Endothelial cell of umbilical vein (primary cell): ENCODE data around the gene NAALAD2. TPM values are rescaled to one million over a fixed set of nuclear protein-coding genes. Genes with fewer than 3 reads are reported as not detected.

Experiments
- BruUV-seq: library from RNA; stranded (reverse); fragments of 400-500 nt; replicated peaks from 2 replicates; lab custom pipeline; 2021; lab: Mats Ljungman, UMichigan
- CTCF ChIA-PET: fragments of 300-600, 350-600 bp; sonication (Branson Sonifier 250); formaldehyde crosslinking; loops from one replicate; lab custom pipeline; 2021; ENCODE audit warnings: antibody characterized with exemption, inconsistent platforms; lab: Charles Lee
- POLR2A ChIA-PET: fragments of 300-600, 350-600 bp; sonication (Branson Sonifier 250); formaldehyde crosslinking; loops from one replicate; lab custom pipeline; 2021; ENCODE audit warnings: antibody characterized with exemption, inconsistent platforms; lab: Charles Lee
- DNase-seq: peaks from one replicate; pipeline ENCODE4 v3.0.0-alpha.2; 2011; ENCODE audit warnings: low read depth, low spot score
- FAIRE-seq: peaks from 2 replicates; lab custom pipeline; 2011; peaks lifted over from hg19 to GRCh38; lab: Jason Lieb, UNC
- H2AFZ ChIP-seq: 2 replicates; pipeline ENCODE4 v1.6.0; 2012; ENCODE audit warnings: low read depth, low read length, control low read depth, inconsistent platforms
- H3K27ac ChIP-seq: 2 replicates; pipeline ENCODE4 v1.5.1; 2011; ENCODE audit warnings: low read depth, mild to moderate bottlenecking, control low read depth, low read length, moderate library complexity; ENCODE audit not compliant: insufficient read depth
- H3K27me3 ChIP-seq, 2 experiments: 2 replicates each; pipeline versions ENCODE4 v1.6.0 to v1.6.1; 2011; ENCODE audit warnings: low read length in 2 of 2, mixed read lengths in 1 of 2; ENCODE audit not compliant: control insufficient read depth in 2 of 2, insufficient read depth in 2 of 2
- H3K36me3 ChIP-seq, 2 experiments: 2 replicates in 1 of 2; 3 replicates in 1 of 2; pipeline ENCODE4 v1.5.1; 2011; ENCODE audit warnings: low read length in 2 of 2, mild to moderate bottlenecking in 1 of 2, moderate library complexity in 1 of 2; ENCODE audit not compliant: control insufficient read depth in 2 of 2, insufficient read depth in 2 of 2; ENCODE audit errors: extremely low read depth in 1 of 2
- H3K4me1 ChIP-seq: 3 replicates; pipeline ENCODE4 v1.5.1; 2011; ENCODE audit warnings: mild to moderate bottlenecking, low read length; ENCODE audit not compliant: control insufficient read depth, insufficient read depth; ENCODE audit errors: extremely low read depth
- H3K4me2 ChIP-seq: 2 replicates; pipeline ENCODE4 v1.6.1; 2011; ENCODE audit warnings: low read length, control low read depth, mixed read lengths; ENCODE audit not compliant: insufficient read depth
- H3K4me3 ChIP-seq, 3 experiments: fragments of 200-600 bp in 1 of 3; sonication (generic), shearing (Covaris generic) in 1 of 3; replicated peaks in 1 of 3; 2 replicates each; pipeline ENCODE4 v1.5.1; 2011 to 2016; ENCODE audit warnings: control low read depth in 3 of 3, low read length in 3 of 3, mild to moderate bottlenecking in 2 of 3, inconsistent platforms in 1 of 3, low read depth in 1 of 3, moderate library complexity in 1 of 3; ENCODE audit not compliant: insufficient read depth in 1 of 3
- H3K79me2 ChIP-seq: 2 replicates; pipeline ENCODE4 v1.6.0; 2012; ENCODE audit warnings: low read length, inconsistent platforms; ENCODE audit not compliant: control insufficient read depth, insufficient read depth
- H3K9ac ChIP-seq: replicated peaks from 2 replicates; pipeline ENCODE3; 2011; ENCODE audit warnings: low read length, control low read depth; ENCODE audit not compliant: insufficient read depth; ENCODE audit errors: extremely low read depth
- H3K9me1 ChIP-seq: replicated peaks from 3 replicates; pipeline ENCODE4 v1.6.0; 2011; ENCODE audit warnings: mild to moderate bottlenecking, low read length; ENCODE audit not compliant: control insufficient read depth, insufficient read depth; ENCODE audit errors: extremely low read depth
- H3K9me3 ChIP-seq: replicated peaks from 2 replicates; pipeline ENCODE4 v1.5.1; 2012; ENCODE audit warnings: low read length, inconsistent platforms; ENCODE audit not compliant: control insufficient read depth, insufficient read depth
- H4K20me1 ChIP-seq: replicated peaks from 2 replicates; pipeline ENCODE3; 2011; ENCODE audit warnings: mild to moderate bottlenecking, low read length; ENCODE audit not compliant: control insufficient read depth, insufficient read depth; ENCODE audit errors: extremely low read depth
- CTCF ChIP-seq, 2 donors: IDR thresholded peaks; 1 replicate in 1 of 2; 2 replicates in 1 of 2; pipeline ENCODE4 v1.5.1; 2011; ENCODE audit warnings: low read length in 2 of 2, mild to moderate bottlenecking in 2 of 2, moderate library complexity in 2 of 2, control low read depth in 1 of 2, inconsistent platforms in 1 of 2, low read depth in 1 of 2; ENCODE audit not compliant: insufficient read depth in 1 of 2; ENCODE audit errors: extremely low read depth in 1 of 2
- EZH2 ChIP-seq: IDR thresholded peaks from 2 replicates; pipeline ENCODE4 v1.6.1; 2012; ENCODE audit warnings: borderline replicate concordance, low read depth, mild to moderate bottlenecking, moderate library complexity, low read length, inconsistent platforms; ENCODE audit not compliant: severe bottlenecking
- FOS ChIP-seq: IDR thresholded peaks from 2 replicates; pipeline ENCODE4 v1.6.1; 2011; ENCODE audit warnings: mild to moderate bottlenecking, low read length, moderate library complexity, borderline replicate concordance; ENCODE audit not compliant: insufficient read depth
- GATA2 ChIP-seq: IDR thresholded peaks from 2 replicates; pipeline ENCODE4 v1.7.0; 2011; ENCODE audit warnings: low read depth, mild to moderate bottlenecking, moderate library complexity, mixed read lengths, low read length; ENCODE audit not compliant: insufficient read length, insufficient read depth
- JUN ChIP-seq: IDR thresholded peaks from 2 replicates; pipeline ENCODE4 v1.6.1; 2011; ENCODE audit warnings: borderline replicate concordance, low read depth; ENCODE audit not compliant: insufficient read length, insufficient read depth
- MAX ChIP-seq: IDR thresholded peaks from 2 replicates; pipeline ENCODE4 v1.6.1; 2011; ENCODE audit not compliant: insufficient read depth, insufficient read length
- MYC ChIP-seq: IDR thresholded peaks from one replicate; pipeline ENCODE4 v1.6.1; 2011; ENCODE audit warnings: mild to moderate bottlenecking, low read depth, low read length
- POLR2A ChIP-seq: IDR thresholded peaks from 2 replicates; pipeline ENCODE4 v1.6.1; 2012; ENCODE audit warnings: low read depth, mild to moderate bottlenecking, control low read depth, low read length
- POLR2AphosphoS5 ChIP-seq: IDR thresholded peaks from 2 replicates; pipeline ENCODE4 v1.6.1; 2012; ENCODE audit warnings: low read depth, mild to moderate bottlenecking, control low read depth, low read length, moderate library complexity; ENCODE audit not compliant: insufficient read depth
- dilution Hi-C: fragments of 300-500 bp; cut with MboI; formaldehyde crosslinking; loops from one replicate; pipeline ENCODE4 v1.15.0; 2019; ENCODE audit warnings: low sequenced_read_pairs; ENCODE audit not compliant: extremely low pct_ligation_motif_present
- intact Hi-C: fragments of 100-400 bp; cut with micrococcal nuclease; formaldehyde crosslinking; loops from one replicate; pipeline ENCODE4 v1.10.0; 2022
- polyA plus RNA-seq, 4 experiments: library from polyadenylated mRNA; depleted of rRNA in 3 of 4; stranded (reverse) in 3 of 4; unstranded in 1 of 4; fragments of >200 nt; gene quantifications; 2 replicates each; pipeline versions ENCODE4 v1.2.1 to v1.2.3, GENCODE V29; 2011 to 2012; ENCODE audit warnings: missing spikeins in 1 of 4
- total RNA-seq: library from RNA; stranded (reverse); gene quantifications from 2 replicates; pipeline ENCODE4 v1.2.3, GENCODE V29; 2021

The NAALAD2 gene
- total and polyA plus RNA-seq, 2 donors (not counting 3 experiments of a cell fraction or from before 2014, with no cell fraction given): 0.66 to 1.1 TPM

DNA sequence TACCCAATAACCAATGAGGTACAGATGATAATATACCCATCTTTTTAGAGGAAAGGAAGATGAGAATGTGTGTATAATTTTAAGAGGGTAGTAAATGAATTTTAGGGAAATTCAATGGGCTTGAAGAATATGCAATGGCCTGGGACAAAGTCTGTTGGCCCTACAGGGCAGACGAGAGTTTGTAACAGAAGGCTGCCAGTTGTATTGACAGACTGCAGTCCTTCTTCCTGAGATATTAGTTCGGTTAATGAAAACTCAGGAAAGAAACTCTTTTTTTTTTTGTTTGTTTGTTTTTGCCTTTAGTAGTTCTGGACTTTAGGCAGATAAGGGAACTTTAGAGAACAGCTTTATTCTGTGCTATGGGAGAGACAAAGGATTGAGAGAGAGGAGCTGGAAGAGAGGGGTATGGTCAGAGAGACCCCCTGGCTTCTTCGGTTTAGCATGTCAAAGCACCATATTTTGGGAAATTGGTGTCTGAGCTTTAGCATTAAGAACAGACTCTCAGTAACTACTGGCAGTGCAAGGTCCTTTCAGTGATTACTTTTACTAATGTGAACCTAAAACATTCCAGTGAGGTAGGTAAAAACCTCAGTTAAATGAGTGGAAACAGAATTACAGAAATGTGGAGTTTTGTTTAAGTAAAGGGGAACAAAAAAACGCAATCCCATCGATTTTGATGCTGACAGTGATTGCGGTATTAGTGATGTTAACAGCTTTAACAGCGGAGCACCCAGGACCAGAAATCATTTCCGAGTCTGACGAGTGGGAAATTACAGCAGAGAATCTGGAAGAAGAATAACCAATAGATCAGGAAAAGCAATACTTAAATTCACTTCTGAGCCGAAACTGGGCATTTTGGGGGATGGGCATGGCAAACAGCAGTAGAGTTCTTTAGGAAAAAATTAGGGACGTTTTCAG is 644 bp upstream of the NAALAD2 start:
- Histone ChIP-seq H4K20me1 (no peaks in the 10 kb centered on the region), H3K4me1 (peaks cover 3% of the 10 kb centered on the region), H3K9me3 (no peaks in the 10 kb centered on the region), H3K79me2 (no peaks in the 10 kb centered on the region), H3K27ac (no peak overlapping the region), H3K36me3 (no peaks in the 10 kb centered on the region), H3K27me3 (no peaks in the 10 kb centered on the region), H3K9me1 (no peaks in the 10 kb centered on the region), H3K4me3 (peak overlapping the region; percentile 50 to 84 (median 77)), H3K4me2 (peak overlapping the region; percentile 99), H2AFZ (peak overlapping the region; percentile 91), H3K9ac (no peak overlapping the region)
- TF ChIP-seq POLR2AphosphoS5 (no peak), CTCF (IDR thresholded peaks at IDR 0.05; ENCODE audit: extremely low read depth in 1 of 2, insufficient read depth in 1 of 2, low read depth in 1 of 2, low read length in 2 of 2) (no peak), POLR2A (no peak), MYC (no peak), FOS (no peak), GATA2 (no peak), JUN (no peak), EZH2 (no peak), MAX (no peak)
- DNase-seq (peak; percentile 2), FAIRE-seq (peak; percentile 50)
- intact Hi-C loops: no loop called here
- dilution Hi-C loops: no loop called here
- no TSS peak for BruUV-seq
- CTCF ChIA-PET: interaction anchor here (1.4 to 1.7 kb wide), 2 partner anchors 30 to 71 kb away, joined by 3 to 4 read pairs; no protein-coding TSS in a partner anchor
- POLR2A ChIA-PET: interaction anchor here (1.2 kb wide), 1 partner anchor 63 kb away, joined by 3 read pairs; no protein-coding TSS in a partner anchor
